Measurements from ENCODE around the gene NBEAL2.

The NBEAL2 gene, protein sequence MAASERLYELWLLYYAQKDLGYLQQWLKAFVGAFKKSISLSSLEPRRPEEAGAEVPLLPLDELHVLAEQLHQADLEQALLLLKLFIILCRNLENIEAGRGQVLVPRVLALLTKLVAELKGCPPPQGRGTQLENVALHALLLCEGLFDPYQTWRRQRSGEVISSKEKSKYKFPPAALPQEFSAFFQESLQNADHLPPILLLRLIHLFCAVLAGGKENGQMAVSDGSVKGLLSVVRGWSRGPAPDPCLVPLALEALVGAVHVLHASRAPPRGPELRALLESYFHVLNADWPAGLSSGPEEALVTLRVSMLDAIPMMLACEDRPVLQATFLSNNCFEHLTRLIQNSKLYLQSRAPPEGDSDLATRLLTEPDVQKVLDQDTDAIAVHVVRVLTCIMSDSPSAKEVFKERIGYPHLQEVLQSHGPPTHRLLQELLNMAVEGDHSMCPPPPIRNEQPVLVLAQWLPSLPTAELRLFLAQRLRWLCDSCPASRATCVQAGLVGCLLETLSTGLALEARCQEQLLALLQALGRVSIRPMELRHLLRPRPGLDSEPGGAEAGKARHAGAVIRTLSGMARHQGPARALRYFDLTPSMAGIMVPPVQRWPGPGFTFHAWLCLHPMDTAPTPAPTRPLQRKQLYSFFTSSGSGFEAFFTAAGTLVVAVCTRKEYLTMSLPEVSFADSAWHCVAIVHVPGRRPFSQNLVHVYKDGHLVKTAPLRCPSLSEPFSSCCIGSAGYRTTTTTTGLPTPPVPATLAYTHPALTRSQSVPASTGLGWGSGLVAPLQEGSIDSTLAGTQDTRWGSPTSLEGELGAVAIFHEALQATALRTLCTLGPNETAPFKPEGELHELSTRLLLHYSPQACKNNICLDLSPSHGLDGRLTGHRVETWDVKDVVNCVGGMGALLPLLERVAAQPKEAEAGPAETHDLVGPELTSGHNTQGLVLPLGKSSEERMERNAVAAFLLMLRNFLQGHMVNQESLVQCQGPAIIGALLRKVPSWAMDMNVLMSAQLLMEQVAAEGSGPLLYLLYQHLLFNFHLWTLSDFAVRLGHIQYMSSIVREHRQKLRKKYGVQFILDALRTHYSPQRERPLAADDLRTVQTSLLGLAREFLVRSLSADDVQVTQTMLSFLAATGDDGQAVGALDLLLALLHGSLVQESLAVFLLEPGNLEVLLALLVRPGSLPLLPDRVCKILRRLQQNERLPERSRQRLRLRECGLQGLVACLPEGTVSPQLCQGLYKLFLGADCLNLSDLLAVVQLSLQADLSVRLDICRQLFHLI (N-terminal part only)

DNA sequence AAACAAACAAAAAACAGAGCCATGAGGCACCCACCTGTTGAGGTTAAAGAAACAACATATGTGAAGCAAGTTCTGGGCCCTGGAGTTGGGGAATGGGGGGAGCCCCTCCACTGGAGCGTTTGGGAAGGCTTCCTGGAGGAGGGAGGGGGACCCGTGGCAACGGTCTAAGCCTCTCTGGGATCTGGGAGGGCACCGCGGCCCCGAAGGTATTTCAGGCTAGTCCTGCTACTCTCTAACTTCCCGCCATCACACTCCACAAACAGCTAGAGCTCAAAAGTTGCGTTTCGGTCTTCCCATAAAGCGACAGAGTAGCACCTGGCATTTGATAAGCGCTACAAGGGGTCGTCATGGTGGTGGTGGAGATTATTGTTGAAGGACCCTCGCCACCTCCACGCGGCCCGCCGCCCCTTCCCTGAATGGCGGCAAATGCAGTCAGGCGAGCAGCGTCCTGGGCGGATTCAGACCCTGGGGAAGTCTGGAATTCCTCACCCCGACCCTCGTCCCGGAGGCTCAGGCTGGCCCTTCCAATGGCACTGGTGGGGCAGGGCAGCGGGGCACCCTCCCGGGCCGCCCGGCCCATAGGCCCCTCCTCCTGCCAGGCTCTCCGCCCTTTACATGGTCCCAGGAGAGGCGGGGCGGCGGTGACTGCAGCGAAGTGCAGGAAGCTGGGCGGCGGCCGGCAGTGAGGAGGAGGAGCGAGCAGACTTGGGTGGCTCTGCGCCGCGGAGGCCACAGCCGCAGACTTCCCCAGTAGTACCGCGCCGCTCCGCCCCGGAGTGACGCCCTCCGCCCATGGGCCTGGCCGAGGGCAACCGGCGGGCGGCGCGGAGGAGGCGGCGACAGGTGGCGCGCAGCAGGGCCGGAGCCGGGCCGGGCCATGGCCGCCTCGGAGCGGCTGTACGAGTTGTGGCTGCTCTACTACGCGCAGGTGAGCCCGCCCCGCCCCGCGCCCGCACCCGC is at the start of gene NBEAL2:
TSS of gene NBEAL2 (plus strand) at position 682 of the 960 bp plus-strand sequence. CDS start at position 878, 196 bp downstream.
- ATAC-seq (peak; percentile 87), DNase-seq (peak; percentile 97)

- ATAC-seq = no peak
- DNase-seq = no peak
Observed at GRCh38 chr3:46930166-46930944, 49.1 kb upstream of the NBEAL2 start.

- ATAC-seq (no peak), DNase-seq (no peak)
Observed at GRCh38 chr3:46930945-46931403, 48.5 kb upstream of the NBEAL2 start.

- ATAC-seq = peak; percentile 5
- DNase-seq = no peak
Observed at GRCh38 chr3:46931631-46932331, 47.7 kb upstream of the NBEAL2 start.

GRCh38 chr3:46932455-46933225 is 46.8 kb upstream of the NBEAL2 start:
- no peak for ATAC-seq
- DNase-seq = no peak

- DNase-seq (no peak), ATAC-seq (no peak)
Observed at GRCh38 chr3:46933261-46933660, 46.2 kb upstream of the NBEAL2 start.

- ATAC-seq (no peak), DNase-seq (no peak)
Observed at GRCh38 chr3:46934072-46934471, 45.4 kb upstream of the NBEAL2 start.

DNA sequence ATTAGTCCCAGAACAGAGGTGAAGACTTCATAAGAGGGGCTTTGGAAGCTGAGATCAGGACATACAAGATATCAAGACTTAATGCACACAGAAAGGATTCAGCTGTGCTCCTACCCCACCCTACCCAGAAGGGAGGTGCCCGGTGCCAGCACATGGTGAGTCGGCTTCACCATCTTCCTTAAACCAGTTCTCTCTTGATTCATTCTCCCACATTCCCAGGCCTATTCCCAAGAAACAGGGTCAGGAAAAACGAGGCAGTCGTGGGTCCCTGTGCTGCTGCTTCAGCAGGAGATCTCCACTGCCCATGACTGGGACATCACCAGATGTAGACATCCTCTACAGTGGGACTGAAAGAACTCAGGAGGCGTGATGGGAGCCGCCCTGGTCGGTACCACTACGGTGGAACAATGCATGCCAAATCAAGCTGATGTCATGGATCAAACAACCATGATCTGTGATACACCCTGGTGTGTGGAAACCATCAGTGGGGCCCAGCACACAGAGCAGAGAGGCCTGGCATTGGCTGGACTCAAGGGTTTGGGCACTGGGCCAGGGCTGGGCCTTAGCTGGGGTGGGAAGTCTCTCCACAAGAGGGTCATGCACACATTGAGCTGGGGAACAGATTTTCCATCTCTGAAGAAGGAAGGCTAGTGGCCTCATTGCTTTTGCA is 44.8 kb upstream of the NBEAL2 start:
- DNase-seq (no peak), ATAC-seq (no peak)

DNA sequence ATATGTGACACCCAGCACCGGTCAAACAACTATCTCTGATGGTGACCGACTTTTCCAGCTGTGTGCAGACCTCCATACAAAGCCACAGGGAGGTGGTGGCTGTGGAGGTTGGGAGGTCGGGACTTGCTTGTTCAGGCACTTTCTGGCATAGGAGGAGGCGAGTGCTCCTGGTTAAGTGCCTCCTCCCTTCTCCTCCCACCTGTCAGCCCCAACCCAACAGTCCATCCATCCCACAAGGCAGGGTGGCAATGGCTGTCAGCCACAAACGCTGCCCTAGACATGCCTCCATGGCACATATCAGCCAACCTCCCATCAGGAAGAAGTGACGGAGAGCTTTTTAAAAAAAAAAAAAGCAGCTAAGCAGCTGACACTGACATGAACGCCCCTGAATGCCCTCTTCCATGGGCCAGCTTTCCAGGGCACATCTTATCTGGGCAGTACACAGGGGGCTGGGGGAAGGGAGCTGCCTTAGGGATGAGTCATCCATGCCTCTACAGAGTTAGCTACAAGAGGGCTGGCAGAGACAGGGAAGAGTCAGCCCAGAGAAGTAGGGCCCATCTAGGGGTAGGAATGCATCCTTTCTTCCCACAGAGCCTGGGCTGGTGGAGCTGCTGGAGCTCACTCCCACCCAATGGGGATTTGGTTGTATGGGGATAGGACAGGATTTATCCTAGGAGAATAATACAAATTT is 44.2 kb upstream of the NBEAL2 start:
- ATAC-seq (no peak), DNase-seq (no peak)

DNA sequence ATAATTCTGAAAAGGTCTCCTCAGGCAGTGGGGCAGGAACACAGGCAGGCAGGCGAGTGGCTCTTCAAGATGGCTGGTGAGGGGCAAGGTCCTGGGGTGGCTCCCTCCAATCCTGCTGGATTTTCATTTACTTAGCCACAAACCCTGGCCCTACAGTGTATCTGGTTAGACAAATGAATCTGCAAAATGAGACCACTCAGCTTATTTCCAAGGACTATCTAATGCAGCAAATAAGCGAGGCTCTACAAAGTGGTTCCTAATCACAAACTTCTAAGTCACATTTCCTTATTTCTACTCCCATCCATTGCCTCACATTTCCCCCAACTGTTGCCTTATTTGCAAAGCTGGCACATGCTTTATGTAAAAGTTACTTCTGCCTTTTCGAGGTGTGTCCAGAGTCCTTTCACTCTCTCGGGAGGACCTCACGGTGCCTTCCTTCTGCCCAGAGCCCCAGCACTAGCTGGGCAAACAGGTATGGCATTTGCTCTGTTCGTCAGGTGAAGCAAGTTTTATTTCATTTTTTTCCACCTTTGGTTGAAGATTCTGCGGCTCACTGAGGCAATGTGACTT is 43.4 kb upstream of the NBEAL2 start:
- DNase-seq (no peak), ATAC-seq (no peak)

DNA sequence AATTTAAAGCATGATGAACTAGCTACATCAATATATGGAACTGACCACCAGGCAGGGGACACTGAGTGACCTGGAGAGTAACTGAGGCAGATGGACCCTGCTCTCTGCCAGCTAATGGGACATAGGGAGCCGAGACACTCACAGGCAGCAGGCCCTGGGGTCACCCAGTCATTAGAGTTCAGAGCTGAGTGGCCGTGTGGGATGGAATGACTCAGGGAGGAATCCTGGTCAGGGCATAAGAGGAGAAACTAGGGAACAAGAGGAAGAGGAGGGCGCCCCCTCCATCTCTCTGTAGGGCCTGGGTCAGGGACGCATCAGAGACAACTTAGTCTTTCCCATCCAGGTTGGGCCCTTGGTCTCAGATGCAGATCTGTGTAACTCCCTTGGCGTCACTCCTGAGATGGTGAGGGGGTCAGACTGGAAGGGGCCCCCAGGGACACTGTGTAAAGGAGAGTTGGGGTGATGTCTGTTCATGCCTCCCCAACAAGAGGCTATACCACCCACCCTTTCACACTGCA is 42.7 kb upstream of the NBEAL2 start:
- DNase-seq (no peak), ATAC-seq (no peak)

GRCh38 chr3:46938118-46938517 is 41.3 kb upstream of the NBEAL2 start:
- no peak for ATAC-seq
- no peak for DNase-seq

GRCh38 chr3:46939578-46940445 is 39.7 kb upstream of the NBEAL2 start:
- ATAC-seq (no peak), DNase-seq (peak; percentile 1)

DNA sequence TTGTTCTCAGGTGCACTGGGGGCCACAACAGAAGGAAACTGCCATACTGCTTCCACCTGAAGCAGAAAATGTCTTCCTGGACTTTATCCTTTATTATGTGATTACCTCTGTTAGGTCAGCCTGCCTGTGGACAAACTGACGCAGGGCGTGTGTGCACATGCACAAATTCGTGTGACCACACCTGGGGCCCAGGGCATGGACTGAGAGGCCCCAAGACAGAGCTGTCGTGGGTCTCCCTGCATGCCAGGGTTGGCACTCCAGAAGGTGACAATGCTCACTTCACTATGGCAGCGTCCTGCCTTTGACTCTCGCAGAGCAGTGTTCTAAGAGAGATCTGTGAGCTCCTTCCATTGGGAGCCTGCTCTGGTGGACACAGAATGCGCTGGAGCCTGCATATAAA is 37.4 kb upstream of the NBEAL2 start:
- ATAC-seq = no peak
- no peak for DNase-seq

- no peak for ATAC-seq
- no peak for DNase-seq
Observed at GRCh38 chr3:46942481-46943236, 36.8 kb upstream of the NBEAL2 start.

Data from stimulated activated naive CD8-positive, alpha-beta T cell treated with anti-CD3 and anti-CD28 coated beads, Interleukin-15, Interleukin-2, amounts not matched to agents 100 U/mL and 50 U/mL, for 24 hours (primary cell).